Loucy (cell line): ENCODE data around the gene LYSMD4.
A peak's percentile ranks its signal among the peaks of the same experiment; 100 is the strongest.
"Not testable (repeated sequence)": the region's sequence is repeated elsewhere in the genome, so short reads cannot be mapped to it uniquely, and the experiment has no call there.

Experiments used
- H2AFZ ChIP-seq: fragments of 200-600 bp; sonication (generic); 2 replicates; pipeline ENCODE4 v1.6.0; 2016; ENCODE audit warnings: antibody characterized with exemption, mild to moderate bottlenecking, low read length, moderate library complexity
- H3F3A ChIP-seq: fragments of 200-600 bp; 2 replicates; pipeline ENCODE4 v1.6.0; 2016; ENCODE audit warnings: antibody characterized with exemption, low read depth, mild to moderate bottlenecking
- H3K27me3 ChIP-seq: fragments of 200-600 bp; sonication (generic); 2 replicates; pipeline ENCODE4 v1.6.1; 2014; ENCODE audit warnings: low read length, mild to moderate bottlenecking; ENCODE audit not compliant: insufficient read depth, poor library complexity, severe bottlenecking
- H3K36me3 ChIP-seq: fragments of 200-600 bp; sonication (generic); 2 replicates; pipeline ENCODE4 v1.6.1; 2016; ENCODE audit warnings: low read length; ENCODE audit not compliant: insufficient read depth
- H3K4me1 ChIP-seq: fragments of 200-600 bp; sonication (generic); 2 replicates; pipeline ENCODE4 v1.5.1; 2014; ENCODE audit warnings: low read length, mild to moderate bottlenecking; ENCODE audit not compliant: insufficient read depth, poor library complexity, severe bottlenecking
- H3K4me2 ChIP-seq: fragments of 200-600 bp; sonication (generic); 2 replicates; pipeline ENCODE4 v1.6.0; 2014; ENCODE audit warnings: antibody characterized with exemption, low read length, low read depth, mild to moderate bottlenecking; ENCODE audit not compliant: poor library complexity, severe bottlenecking
- H3K4me3 ChIP-seq: fragments of 200-600 bp; sonication (generic); 2 replicates; pipeline ENCODE4 v1.5.1; 2014; ENCODE audit warnings: low read length, mild to moderate bottlenecking, mixed read lengths; ENCODE audit not compliant: poor library complexity, severe bottlenecking
- H3K79me2 ChIP-seq: fragments of 200-600 bp; sonication (generic); 2 replicates; pipeline ENCODE4 v1.6.1; 2014; ENCODE audit warnings: low read length; ENCODE audit not compliant: insufficient read depth
- H3K9ac ChIP-seq: fragments of 200-600 bp; sonication (generic); 2 replicates; pipeline ENCODE4 v1.6.0; 2014; ENCODE audit warnings: mild to moderate bottlenecking, low read depth, low read length, moderate library complexity; ENCODE audit not compliant: poor library complexity, severe bottlenecking
- H3K9me2 ChIP-seq: fragments of 200-600 bp; sonication (generic); replicated peaks from 2 replicates; pipeline ENCODE4 v1.6.1; 2016; ENCODE audit warnings: low read depth, low read length, mixed read lengths
- H3K9me3 ChIP-seq: fragments of 200-600 bp; sonication (generic); 2 replicates; pipeline ENCODE4 v1.6.1; 2014; ENCODE audit warnings: mild to moderate bottlenecking, antibody characterized with exemption, low read length, low read depth; ENCODE audit not compliant: insufficient read depth
- H4K20me1 ChIP-seq: fragments of 200-600 bp; sonication (generic); 2 replicates; pipeline ENCODE4 v1.6.0; 2014; ENCODE audit warnings: antibody characterized with exemption, low read length, mild to moderate bottlenecking; ENCODE audit not compliant: insufficient read depth, poor library complexity, severe bottlenecking
- EZH2phosphoT487 ChIP-seq: fragments of 200-600 bp; IDR thresholded peaks from 2 replicates; pipeline ENCODE4 v1.6.1; 2018; ENCODE audit warnings: antibody characterized with exemption, mild to moderate bottlenecking, moderate library complexity, borderline replicate concordance
- TF ChIP-seq, protein P1 (sequence below): fragments of 200-600 bp; sonication (generic); conservative IDR thresholded peaks from 2 replicates; pipeline ENCODE4 v1.5.1; 2014; ENCODE audit warnings: mild to moderate bottlenecking, antibody characterized with exemption, low read length

LYSMD4 gene

GRCh38 chr15:99753066-99753465, 19.8 kb upstream of the LYSMD4 start:
- H3K4me3 ChIP-seq: no peak overlapping the region
- H3K9me3 ChIP-seq: no peaks in the 10 kb centered on the region
- no peaks in the 10 kb centered on the region for H3K79me2 ChIP-seq
- no peak overlapping the region for H3K4me2 ChIP-seq
- H3K36me3 ChIP-seq: no peaks in the 10 kb centered on the region
- H3K9me2 ChIP-seq: no peaks in the 10 kb centered on the region
- H3F3A ChIP-seq: no peaks in the 10 kb centered on the region
- TF ChIP-seq, protein P1, sequence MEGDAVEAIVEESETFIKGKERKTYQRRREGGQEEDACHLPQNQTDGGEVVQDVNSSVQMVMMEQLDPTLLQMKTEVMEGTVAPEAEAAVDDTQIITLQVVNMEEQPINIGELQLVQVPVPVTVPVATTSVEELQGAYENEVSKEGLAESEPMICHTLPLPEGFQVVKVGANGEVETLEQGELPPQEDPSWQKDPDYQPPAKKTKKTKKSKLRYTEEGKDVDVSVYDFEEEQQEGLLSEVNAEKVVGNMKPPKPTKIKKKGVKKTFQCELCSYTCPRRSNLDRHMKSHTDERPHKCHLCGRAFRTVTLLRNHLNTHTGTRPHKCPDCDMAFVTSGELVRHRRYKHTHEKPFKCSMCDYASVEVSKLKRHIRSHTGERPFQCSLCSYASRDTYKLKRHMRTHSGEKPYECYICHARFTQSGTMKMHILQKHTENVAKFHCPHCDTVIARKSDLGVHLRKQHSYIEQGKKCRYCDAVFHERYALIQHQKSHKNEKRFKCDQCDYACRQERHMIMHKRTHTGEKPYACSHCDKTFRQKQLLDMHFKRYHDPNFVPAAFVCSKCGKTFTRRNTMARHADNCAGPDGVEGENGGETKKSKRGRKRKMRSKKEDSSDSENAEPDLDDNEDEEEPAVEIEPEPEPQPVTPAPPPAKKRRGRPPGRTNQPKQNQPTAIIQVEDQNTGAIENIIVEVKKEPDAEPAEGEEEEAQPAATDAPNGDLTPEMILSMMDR: no peak
- TF ChIP-seq EZH2phosphoT487: no peak
- 0 out of 2 replicates have a peak overlapping the region, but pooled peaks have one; percentile 2 for H2AFZ ChIP-seq
- no peaks in the 10 kb centered on the region for H3K27me3 ChIP-seq
- H4K20me1 ChIP-seq: no peaks in the 10 kb centered on the region
- no peak overlapping the region for H3K9ac ChIP-seq
- no peaks in the 10 kb centered on the region for H3K4me1 ChIP-seq

DNA sequence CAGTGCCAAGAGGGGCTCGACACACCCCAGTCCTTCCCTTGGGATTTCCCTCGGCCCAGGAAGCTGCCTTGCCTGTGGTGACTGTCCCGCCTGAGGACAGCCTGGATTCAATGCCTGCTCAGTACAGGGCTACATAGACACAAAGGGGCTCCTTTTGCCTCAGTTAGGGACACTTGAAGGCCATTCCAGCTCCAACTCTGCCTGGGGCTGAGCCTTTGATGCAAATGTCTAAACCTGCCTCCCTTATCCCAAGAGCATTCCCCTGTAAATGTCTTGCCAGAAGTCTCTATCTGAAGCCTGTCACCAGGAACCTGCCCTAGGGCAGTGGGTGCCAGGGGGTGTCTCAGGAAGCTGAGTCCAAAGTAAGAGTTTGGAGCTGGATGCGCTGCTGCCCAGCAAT, 19.3 kb upstream of the LYSMD4 start:
- no peaks in the 10 kb centered on the region for H3K9me2 ChIP-seq
- no peak overlapping the region for H3K4me3 ChIP-seq
- H3K36me3 ChIP-seq: no peaks in the 10 kb centered on the region
- no peak overlapping the region for H2AFZ ChIP-seq
- H3F3A ChIP-seq: no peaks in the 10 kb centered on the region
- H3K9me3 ChIP-seq: no peaks in the 10 kb centered on the region
- no peak overlapping the region for H3K4me2 ChIP-seq
- H3K79me2 ChIP-seq: no peaks in the 10 kb centered on the region
- TF ChIP-seq, protein P1: no peak
- TF ChIP-seq EZH2phosphoT487: no peak
- H3K9ac ChIP-seq: no peak overlapping the region
- H3K27me3 ChIP-seq: no peaks in the 10 kb centered on the region
- H3K4me1 ChIP-seq: no peaks in the 10 kb centered on the region
- no peaks in the 10 kb centered on the region for H4K20me1 ChIP-seq

DNA sequence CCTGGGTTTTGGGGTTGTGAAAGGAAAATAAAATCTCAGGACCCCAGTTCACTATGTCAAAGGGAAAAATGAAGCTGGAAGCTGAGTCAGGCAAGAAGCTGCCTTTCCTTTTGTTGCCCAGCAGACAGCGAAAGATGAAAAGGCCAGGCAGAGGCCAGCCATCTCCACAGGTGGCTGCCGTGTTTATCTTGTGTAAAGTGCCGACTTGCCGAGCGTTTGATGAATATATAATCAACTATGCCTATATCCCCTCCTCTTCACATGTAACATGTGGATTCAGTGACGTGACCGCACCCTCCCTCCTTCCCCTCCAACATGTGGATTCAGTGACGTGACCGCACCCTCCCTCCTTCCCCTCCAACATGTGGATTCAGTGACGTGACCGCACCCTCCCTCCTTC, 17.1 kb upstream of the LYSMD4 start:
- not testable (repeated sequence) for H3K4me3 ChIP-seq, H2AFZ ChIP-seq, H3K4me1 ChIP-seq, H3K36me3 ChIP-seq, H3F3A ChIP-seq, H3K9ac ChIP-seq, H3K79me2 ChIP-seq, H3K4me2 ChIP-seq, H3K27me3 ChIP-seq, H3K9me2 ChIP-seq, H3K9me3 ChIP-seq, H4K20me1 ChIP-seq

DNA sequence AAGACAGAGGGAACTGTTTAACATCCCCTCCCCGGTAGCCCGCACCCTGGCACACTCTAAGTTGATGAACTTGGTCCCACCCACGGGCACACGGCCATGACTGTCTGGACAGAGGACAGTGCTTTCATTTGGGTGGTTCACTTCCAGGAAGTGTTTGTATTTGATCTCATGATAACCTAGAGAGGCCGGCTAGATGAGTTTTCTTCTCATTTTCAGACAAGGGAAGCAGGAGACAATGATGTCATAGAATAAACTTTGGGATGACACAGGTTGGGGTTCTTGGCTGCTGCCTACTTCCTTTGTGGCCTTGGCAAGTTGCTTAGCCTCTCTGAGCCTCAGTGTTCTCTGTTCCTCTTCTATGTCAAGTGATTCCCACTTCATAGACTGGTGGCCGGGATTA, 16.1 kb upstream of the LYSMD4 start:
- Histone ChIP-seq H3K4me2 (no peak overlapping the region), H3K9ac (no peak overlapping the region), H3F3A (no peaks in the 10 kb centered on the region), H3K79me2 (no peaks in the 10 kb centered on the region), H3K4me1 (no peaks in the 10 kb centered on the region), H3K9me2 (no peaks in the 10 kb centered on the region), H4K20me1 (no peaks in the 10 kb centered on the region), H3K36me3 (no peaks in the 10 kb centered on the region), H3K9me3 (no peaks in the 10 kb centered on the region), H2AFZ (no peak overlapping the region), H3K4me3 (no peak overlapping the region), H3K27me3 (no peaks in the 10 kb centered on the region)
- no peak for TF ChIP-seq EZH2phosphoT487
- TF ChIP-seq, protein P1: no peak
